Kidney (tissue), 14 donors: ENCODE measurements around the gene REEP1. TPM values are rescaled to one million over a fixed set of nuclear protein-coding genes. Genes with fewer than 3 reads are reported as not detected.

ENCODE experiments used
- DNase-seq, 5 donors: peaks; one replicate each; pipeline ENCODE4 v3.0.0-alpha.2; 2013 to 2020
- FAIRE-seq: peaks from 2 replicates; lab custom pipeline; 2012; peaks lifted over from hg19 to GRCh38; lab: Jason Lieb, UNC
- H3K27ac ChIP-seq, 2 donors: one replicate each; pipeline ENCODE4 v1.7.0; 2013; ENCODE audit warnings: low read depth in 2 of 2, low read length in 2 of 2, inconsistent platforms in 1 of 2
- H3K27me3 ChIP-seq: one replicate; pipeline ENCODE4 v1.7.1; 2013; ENCODE audit warnings: low read length, inconsistent platforms; ENCODE audit not compliant: control insufficient read depth, insufficient read depth
- H3K36me3 ChIP-seq, 3 donors: one replicate each; pipeline versions ENCODE4 v1.7.0 to v1.7.1; 2013; ENCODE audit warnings: low read length in 3 of 3, control low read depth in 1 of 3, inconsistent platforms in 1 of 3; ENCODE audit not compliant: insufficient read depth in 3 of 3, control insufficient read depth in 2 of 3
- H3K4me1 ChIP-seq, 3 donors: one replicate each; pipeline versions ENCODE4 v1.7.0 to v1.7.1; 2013; ENCODE audit warnings: low read length in 3 of 3, inconsistent platforms in 1 of 3, low read depth in 1 of 3; ENCODE audit not compliant: control insufficient read depth in 2 of 3, insufficient read depth in 2 of 3
- H3K4me3 ChIP-seq, 3 donors: one replicate each; pipeline versions ENCODE4 v1.7.0 to v1.8.1; 2013; ENCODE audit warnings: low read length in 3 of 3, control low read depth in 1 of 3, inconsistent platforms in 1 of 3
- H3K9ac ChIP-seq, 3 donors: one replicate each; pipeline versions ENCODE4 v1.7.0 to v1.7.1; 2013; ENCODE audit warnings: low read length in 3 of 3, control low read depth in 1 of 3, inconsistent platforms in 1 of 3
- H3K9me3 ChIP-seq, 3 donors: one replicate each; pipeline versions ENCODE4 v1.7.0 to v1.7.1; 2013; ENCODE audit warnings: low read length in 3 of 3, control low read depth in 1 of 3, inconsistent platforms in 1 of 3; ENCODE audit not compliant: control insufficient read depth in 2 of 3, insufficient read depth in 1 of 3
- CTCF ChIP-seq: IDR thresholded peaks from 3 replicates; pipeline ENCODE4 v1.5.1; 2012; ENCODE audit warnings: mild to moderate bottlenecking, moderate library complexity, borderline replicate concordance; ENCODE audit not compliant: insufficient read depth; ENCODE audit errors: extremely low read depth
- intact Hi-C: fragments of 100-400 bp; cut with DNase I; formaldehyde crosslinking; loops from one replicate; pipeline ENCODE4 v1.11.1; 2022
- polyA plus RNA-seq: library from polyadenylated mRNA; stranded (reverse); fragments of 350-450 nt; fragmentation: Illumina TruSeq; extraction: RNeasy Lipid Tissue Mini Kit (QIAGEN cat#74804); gene quantifications from one replicate; pipeline ENCODE4 v1.2.3, GENCODE V29; 2014; ENCODE audit warnings: low read depth, low replicate concordance; ENCODE audit not compliant: insufficient read depth
- total RNA-seq: library from RNA; stranded (reverse); fragmentation: NEBNext Ultra II Directional; extraction: Animal tissue kit (Norgen Biotek cat#: 25700); gene quantifications from one replicate; pipeline ENCODE4 v1.2.1, GENCODE V29; 2021
- donor health status: control.
- donor health status: control.
- donor health status: control.
- donor health status: control.
- donor health status: control.
- donor health status: DM: yes; HTN: yes; CAD: no.
- donor health status: Normal renal cell carcinoma (clear cell type).

The REEP1 gene
- total and polyA plus RNA-seq, 2 donors from 2014 or later, result 3.3 to 4.3 TPM

GRCh38 chr2:86213699-86214502 lies 123.5 kb downstream of the REEP1 start:
- no peaks in the 10 kb centered on the region for H3K9me3 ChIP-seq
- H3K9ac ChIP-seq, result no peak overlapping the region
- no peaks in the 10 kb centered on the region for H3K27me3 ChIP-seq
- no peak overlapping the region for H3K27ac ChIP-seq
- no peaks in the 10 kb centered on the region for H3K4me1 ChIP-seq
- H3K4me3 ChIP-seq, result no peak overlapping the region
- FAIRE-seq (no peak), DNase-seq (no peak)
- peaks cover 7 to 31% (median 21%) of the 10 kb centered on the region in 3 donors for H3K36me3 ChIP-seq
- intact Hi-C loops, result no loop called here
- TF ChIP-seq CTCF, result no peak

GRCh38 chr2:86213056-86213455 lies 124.4 kb downstream of the REEP1 start:
- FAIRE-seq (no peak), DNase-seq (no peak)
- Histone ChIP-seq H3K27me3 (no peaks in the 10 kb centered on the region), H3K27ac (no peak overlapping the region), H3K9me3 (no peaks in the 10 kb centered on the region), H3K4me3 (no peak overlapping the region), H3K36me3 (peaks cover 7 to 36% (median 25%) of the 10 kb centered on the region in 3 donors), H3K4me1 (no peaks in the 10 kb centered on the region), H3K9ac (no peak overlapping the region)
- no peak for TF ChIP-seq CTCF
- intact Hi-C loops, result no loop called here

DNA sequence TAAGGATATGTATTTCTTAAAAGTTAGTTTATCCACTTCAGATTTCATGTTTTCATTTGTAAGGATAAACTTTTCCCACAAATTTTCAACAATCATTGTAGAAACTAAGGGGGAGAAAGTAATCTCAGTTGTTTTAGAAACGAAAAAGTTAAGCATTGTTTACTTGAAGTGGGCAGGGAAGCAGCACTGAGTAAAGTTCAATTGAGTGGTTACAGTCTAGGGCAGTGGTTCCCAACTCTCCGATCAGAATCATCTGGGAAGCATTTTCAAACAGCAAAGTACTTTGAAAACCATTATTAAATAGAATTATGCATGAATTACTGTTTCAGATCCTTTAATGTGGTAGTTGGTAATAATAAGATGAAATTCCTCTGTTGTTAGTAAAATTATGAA lies 125.6 kb downstream of the REEP1 start:
- no peaks in the 10 kb centered on the region for H3K27me3 ChIP-seq
- FAIRE-seq, result no peak
- H3K4me1 ChIP-seq, result no peaks in the 10 kb centered on the region
- H3K27ac ChIP-seq, result no peak overlapping the region
- no peak for TF ChIP-seq CTCF
- DNase-seq, result no peak
- intact Hi-C loops, result no loop called here
- no peak overlapping the region for H3K9ac ChIP-seq
- no peak overlapping the region for H3K4me3 ChIP-seq
- peaks cover 8 to 46% (median 28%) of the 10 kb centered on the region in 3 donors for H3K36me3 ChIP-seq
- H3K9me3 ChIP-seq, result no peaks in the 10 kb centered on the region
